ENCODE results near the gene SGPP2. TPM values are rescaled to one million over a fixed set of nuclear protein-coding genes. Genes with fewer than 3 reads are reported as not detected.

The SGPP2 gene
- polyA plus RNA-seq, 1 experiment = not detected

DNA sequence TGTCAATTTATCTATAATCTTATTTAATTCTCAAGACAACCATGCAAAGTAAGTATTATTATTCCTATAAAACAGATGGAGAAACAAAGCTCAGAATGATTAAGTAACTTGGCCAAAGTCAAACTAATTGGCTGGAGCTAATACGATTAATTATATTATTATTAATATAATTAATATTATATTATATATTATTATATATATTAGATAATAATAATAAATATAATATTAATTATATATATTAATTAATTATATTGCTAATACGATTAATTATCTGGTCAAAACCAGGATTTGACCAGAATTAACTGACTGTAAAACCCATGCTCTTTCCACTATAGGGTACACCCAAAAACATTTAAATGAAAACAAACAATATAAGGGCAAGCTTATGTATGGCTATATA is 179.2 kb downstream of the SGPP2 start:
- ChIA-PET CTCF (interaction anchor here (0.7 to 1.3 kb wide), 5 partner anchors 10 to 578 kb away, joined by 3 to 5 read pairs (median 3); no protein-coding TSS in a partner anchor), POLR2A (no interaction called here)
- TF ChIP-seq, protein P1, sequence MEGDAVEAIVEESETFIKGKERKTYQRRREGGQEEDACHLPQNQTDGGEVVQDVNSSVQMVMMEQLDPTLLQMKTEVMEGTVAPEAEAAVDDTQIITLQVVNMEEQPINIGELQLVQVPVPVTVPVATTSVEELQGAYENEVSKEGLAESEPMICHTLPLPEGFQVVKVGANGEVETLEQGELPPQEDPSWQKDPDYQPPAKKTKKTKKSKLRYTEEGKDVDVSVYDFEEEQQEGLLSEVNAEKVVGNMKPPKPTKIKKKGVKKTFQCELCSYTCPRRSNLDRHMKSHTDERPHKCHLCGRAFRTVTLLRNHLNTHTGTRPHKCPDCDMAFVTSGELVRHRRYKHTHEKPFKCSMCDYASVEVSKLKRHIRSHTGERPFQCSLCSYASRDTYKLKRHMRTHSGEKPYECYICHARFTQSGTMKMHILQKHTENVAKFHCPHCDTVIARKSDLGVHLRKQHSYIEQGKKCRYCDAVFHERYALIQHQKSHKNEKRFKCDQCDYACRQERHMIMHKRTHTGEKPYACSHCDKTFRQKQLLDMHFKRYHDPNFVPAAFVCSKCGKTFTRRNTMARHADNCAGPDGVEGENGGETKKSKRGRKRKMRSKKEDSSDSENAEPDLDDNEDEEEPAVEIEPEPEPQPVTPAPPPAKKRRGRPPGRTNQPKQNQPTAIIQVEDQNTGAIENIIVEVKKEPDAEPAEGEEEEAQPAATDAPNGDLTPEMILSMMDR (IDR thresholded peaks at IDR 0.05; ENCODE audit: low read depth, low read length) = no peak
- H3K4me3 ChIP-seq (ENCODE audit: low read depth, low read length) = no peak overlapping the region
- DNase-seq (ENCODE audit: low read depth, low spot score) = no peak
- no peak overlapping the region for H3K27ac ChIP-seq (ENCODE audit: low read depth, low read length)
- H3K27me3 ChIP-seq (ENCODE audit: control insufficient read depth, insufficient read depth, low read length) = no peaks in the 10 kb centered on the region
- H3K9me3 ChIP-seq (ENCODE audit: control insufficient read depth, insufficient read depth, low read length) = no peaks in the 10 kb centered on the region

DNA sequence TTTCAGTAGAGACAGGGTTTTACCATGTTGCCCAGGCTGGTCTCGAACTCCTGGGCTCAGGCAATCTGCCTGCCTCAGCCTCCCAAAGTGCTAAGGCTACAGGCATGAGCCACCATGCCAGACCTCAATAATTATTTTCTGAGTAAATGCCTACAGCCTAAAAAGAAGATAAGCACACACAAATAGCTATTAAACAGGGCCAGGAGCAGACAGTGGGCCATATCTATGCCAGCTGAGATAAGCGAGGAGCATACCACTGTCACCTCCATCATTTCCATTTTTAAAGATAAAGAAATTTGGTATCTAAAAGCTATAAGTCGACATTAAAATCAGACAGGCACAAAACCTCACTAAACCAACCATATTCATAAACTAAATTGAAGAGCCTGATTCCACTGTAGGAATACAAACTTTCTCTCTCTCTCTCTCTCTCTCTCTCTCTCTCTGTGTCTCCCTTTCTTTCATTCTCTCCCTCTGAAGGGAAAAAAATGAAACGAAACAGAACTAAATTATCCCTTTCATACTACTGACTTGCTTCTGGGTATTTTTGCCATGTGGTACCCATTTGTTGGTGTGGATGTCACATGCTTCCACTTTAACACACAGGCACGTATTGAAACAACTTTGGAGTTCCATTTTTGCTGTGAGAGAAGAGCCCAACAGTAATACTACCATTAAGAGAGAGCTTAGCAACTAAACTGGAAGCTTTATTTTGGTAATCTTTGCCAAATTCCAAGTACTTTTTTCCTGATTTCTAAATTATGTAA is 180.6 kb downstream of the SGPP2 start:
- H3K9me3 ChIP-seq (ENCODE audit: control insufficient read depth, insufficient read depth, low read length) = no peaks in the 10 kb centered on the region
- no peaks in the 10 kb centered on the region for H3K27me3 ChIP-seq (ENCODE audit: control insufficient read depth, insufficient read depth, low read length)
- TF ChIP-seq, protein P1 (IDR thresholded peaks at IDR 0.05; ENCODE audit: low read depth, low read length) = no peak
- DNase-seq (ENCODE audit: low read depth, low spot score) = no peak
- no peak overlapping the region for H3K27ac ChIP-seq (ENCODE audit: low read depth, low read length)
- no peak overlapping the region for H3K4me3 ChIP-seq (ENCODE audit: low read depth, low read length)
- ChIA-PET CTCF (interaction anchor here (1.1 kb wide), 1 partner anchor 9 kb away, joined by 3 read pairs; no protein-coding TSS in a partner anchor), POLR2A (no interaction called here)

DNA sequence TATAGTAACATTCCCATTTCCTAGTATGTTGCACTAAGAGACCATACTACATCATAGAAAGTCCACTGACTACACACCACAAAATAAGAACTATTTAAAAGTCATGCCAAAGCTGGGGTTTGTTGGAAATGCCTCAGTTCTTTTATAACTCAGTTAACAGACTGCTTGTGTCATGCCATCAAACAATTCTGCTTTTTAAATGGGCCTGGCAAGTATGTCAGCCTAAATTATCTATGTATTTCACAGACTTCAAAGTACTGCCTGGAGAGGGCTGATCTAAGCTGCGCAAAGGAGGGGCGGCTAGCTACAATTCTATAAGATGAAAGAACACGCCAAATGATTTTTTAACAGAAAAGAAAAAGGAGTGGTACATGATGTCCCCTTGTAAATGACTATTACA is 182.0 kb downstream of the SGPP2 start:
- Histone ChIP-seq H3K4me3 (ENCODE audit: low read depth, low read length) (no peak overlapping the region), H3K27ac (ENCODE audit: low read depth, low read length) (no peak overlapping the region), H3K27me3 (ENCODE audit: control insufficient read depth, insufficient read depth, low read length) (no peaks in the 10 kb centered on the region), H3K9me3 (ENCODE audit: control insufficient read depth, insufficient read depth, low read length) (no peaks in the 10 kb centered on the region)
- no peak for DNase-seq (ENCODE audit: low read depth, low spot score)
- TF ChIP-seq, protein P1 (IDR thresholded peaks at IDR 0.05; ENCODE audit: low read depth, low read length) = no peak
- ChIA-PET CTCF (no interaction called here), POLR2A (no interaction called here)

DNA sequence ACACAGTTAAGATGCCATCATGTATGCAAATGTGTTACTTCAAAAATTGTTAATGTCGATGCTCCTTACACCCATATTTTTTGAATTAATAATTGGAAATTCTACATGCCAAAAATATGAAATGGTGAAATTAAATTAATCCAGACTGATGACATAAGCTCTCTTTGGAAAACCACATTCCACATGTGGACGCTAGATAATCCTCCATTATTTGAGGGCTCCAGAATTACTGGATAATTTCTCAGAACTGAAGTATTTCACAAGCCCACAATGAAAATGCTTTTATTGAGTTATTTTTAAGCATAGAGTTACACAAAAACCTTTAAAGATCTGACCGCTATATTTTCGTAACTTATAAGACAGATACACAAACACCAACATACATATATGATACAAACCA is 183.7 kb downstream of the SGPP2 start:
- Histone ChIP-seq H3K27ac (ENCODE audit: low read depth, low read length) (no peak overlapping the region), H3K4me3 (ENCODE audit: low read depth, low read length) (no peak overlapping the region), H3K27me3 (ENCODE audit: control insufficient read depth, insufficient read depth, low read length) (no peaks in the 10 kb centered on the region), H3K9me3 (ENCODE audit: control insufficient read depth, insufficient read depth, low read length) (no peaks in the 10 kb centered on the region)
- ChIA-PET CTCF (interaction anchor here (1.7 kb wide), 1 partner anchor 290 kb away, joined by 4 read pairs; no protein-coding TSS in a partner anchor), POLR2A (no interaction called here)
- DNase-seq (ENCODE audit: low read depth, low spot score) = no peak
- TF ChIP-seq, protein P1 (IDR thresholded peaks at IDR 0.05; ENCODE audit: low read depth, low read length) = no peak

DNA sequence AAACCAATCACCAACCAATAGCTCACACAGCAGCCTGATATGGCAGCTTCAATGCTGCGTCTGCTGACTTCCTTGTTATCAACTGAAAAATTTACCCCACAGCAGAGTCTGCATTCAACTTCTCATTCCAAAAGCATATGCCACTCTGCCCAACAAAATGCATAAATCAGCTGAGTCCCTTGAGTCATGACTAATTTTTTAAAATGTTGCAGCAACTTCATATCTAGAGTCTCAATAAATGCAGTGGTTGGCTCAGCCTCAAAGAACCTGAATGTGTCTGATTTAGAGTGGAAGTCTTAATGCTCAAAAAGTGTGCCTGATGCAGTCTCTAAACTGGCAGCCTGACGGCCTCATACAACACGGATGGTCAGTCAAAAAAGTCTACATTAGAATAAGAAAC is 185.0 kb downstream of the SGPP2 start:
- TF ChIP-seq, protein P1 (IDR thresholded peaks at IDR 0.05; ENCODE audit: low read depth, low read length) = no peak
- Histone ChIP-seq H3K4me3 (ENCODE audit: low read depth, low read length) (no peak overlapping the region), H3K9me3 (ENCODE audit: control insufficient read depth, insufficient read depth, low read length) (no peaks in the 10 kb centered on the region), H3K27me3 (ENCODE audit: control insufficient read depth, insufficient read depth, low read length) (no peaks in the 10 kb centered on the region), H3K27ac (ENCODE audit: low read depth, low read length) (no peak overlapping the region)
- ChIA-PET CTCF (interaction anchor here (1.7 to 2.9 kb wide), 2 partner anchors 291 to 584 kb away, joined by 4 to 16 read pairs; no protein-coding TSS in a partner anchor), POLR2A (no interaction called here)
- no peak for DNase-seq (ENCODE audit: low read depth, low spot score)

All from AG04450 (cell line).